GM21723 (cell line): ENCODE data around the gene CPD.
"Not testable (repeated sequence)": the region's sequence is repeated elsewhere in the genome, so short reads cannot be mapped to it uniquely, and the experiment has no call there.

ENCODE experiments used
- ATAC-seq: cut with Tn5 transposase; IDR thresholded peaks from one replicate; pipeline ENCODE4 v1.9.1; 2021; ENCODE audit warnings: mild to moderate bottlenecking, moderate library complexity; ENCODE audit not compliant: unreplicated experiment

Gene CPD

GRCh38 chr17:30424471-30424870 is 45.7 kb downstream of the CPD start:
- ATAC-seq = no peak

DNA sequence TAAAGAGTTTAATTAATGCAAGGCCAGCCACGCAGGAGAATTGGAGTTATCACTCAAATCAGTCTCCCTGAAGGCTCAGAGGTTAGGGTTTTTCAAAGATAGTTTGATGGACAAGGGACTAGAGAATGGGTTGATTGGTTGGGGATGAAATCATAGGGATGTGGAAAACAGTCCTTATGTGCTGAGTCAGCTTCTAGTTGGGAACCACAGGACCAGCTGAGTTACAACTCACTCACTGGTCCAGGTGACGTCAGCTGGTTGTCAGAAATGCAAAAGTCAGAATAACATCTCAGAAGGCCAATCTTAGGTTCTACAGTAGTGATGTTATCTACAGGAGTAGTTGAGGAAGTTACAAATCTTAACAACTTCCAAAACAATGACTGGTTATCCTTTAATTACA is 47.6 kb downstream of the CPD start:
- ATAC-seq = no peak

GRCh38 chr17:30427611-30428010 is 48.9 kb downstream of the CPD start:
- no peak for ATAC-seq

GRCh38 chr17:30429155-30429554 is 50.4 kb downstream of the CPD start:
- ATAC-seq = no peak

GRCh38 chr17:30433514-30433913 is 54.8 kb downstream of the CPD start:
- no peak for ATAC-seq

GRCh38 chr17:30436729-30437128 is 58.0 kb downstream of the CPD start:
- ATAC-seq = no peak

DNA sequence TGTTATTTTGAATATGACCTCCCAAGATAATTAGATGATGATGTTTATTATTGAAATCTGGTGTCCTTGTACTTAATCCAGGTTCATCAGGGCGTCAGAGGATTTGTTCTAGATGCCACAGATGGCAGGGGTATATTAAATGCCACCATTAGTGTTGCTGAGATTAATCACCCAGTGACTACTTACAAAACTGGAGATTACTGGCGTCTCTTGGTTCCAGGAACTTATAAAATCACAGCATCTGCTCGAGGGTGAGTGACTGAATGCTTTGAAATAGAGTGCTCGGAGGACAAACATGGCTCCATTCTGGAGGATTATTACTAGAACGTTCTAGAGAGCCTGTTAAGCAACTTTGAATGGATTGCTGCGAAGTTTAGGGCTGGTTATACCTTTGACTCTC is 65.0 kb downstream of the CPD start:
- no peak for ATAC-seq

DNA sequence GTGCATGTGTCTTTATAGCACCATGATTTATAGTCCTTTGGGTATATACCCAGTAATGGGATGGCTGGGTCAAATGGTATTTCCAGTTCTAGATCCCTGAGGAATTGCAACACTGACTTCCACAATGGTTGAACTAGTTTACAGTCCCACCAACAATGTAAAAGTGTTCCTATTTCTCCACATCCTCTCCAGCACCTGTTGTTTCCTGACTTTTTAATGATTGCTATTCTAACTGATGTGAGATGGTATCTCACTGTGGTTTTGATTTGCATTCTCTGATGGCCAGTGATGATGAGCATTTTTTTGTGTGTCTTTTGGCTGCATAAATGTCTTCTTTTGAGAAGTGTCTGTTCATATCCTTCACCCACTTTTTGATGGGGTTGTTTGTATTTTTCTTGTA is 67.9 kb downstream of the CPD start:
- ATAC-seq = not testable (repeated sequence)

DNA sequence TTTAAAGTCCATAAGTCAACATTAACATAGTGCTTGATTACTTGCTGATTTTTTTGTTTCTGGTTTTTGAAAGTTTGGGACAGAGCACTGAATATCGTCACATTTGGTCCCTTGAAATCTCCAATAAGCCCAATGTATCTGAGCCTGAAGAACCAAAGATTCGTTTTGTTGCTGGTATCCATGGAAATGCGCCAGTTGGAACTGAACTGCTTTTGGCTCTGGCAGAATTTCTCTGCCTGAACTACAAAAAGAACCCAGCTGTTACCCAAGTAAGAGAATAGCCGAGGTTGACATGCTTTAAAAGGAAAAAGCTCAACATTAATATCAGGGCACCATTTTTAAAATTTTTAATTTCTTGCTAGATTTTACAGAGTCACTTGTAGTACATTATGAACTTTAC is 70.8 kb downstream of the CPD start:
- ATAC-seq = no peak

GRCh38 chr17:30450125-30451027 is 71.6 kb downstream of the CPD start:
- ATAC-seq = no peak

- no peak for ATAC-seq
Measured at GRCh38 chr17:30454635-30455034, 75.9 kb downstream of the CPD start.

DNA sequence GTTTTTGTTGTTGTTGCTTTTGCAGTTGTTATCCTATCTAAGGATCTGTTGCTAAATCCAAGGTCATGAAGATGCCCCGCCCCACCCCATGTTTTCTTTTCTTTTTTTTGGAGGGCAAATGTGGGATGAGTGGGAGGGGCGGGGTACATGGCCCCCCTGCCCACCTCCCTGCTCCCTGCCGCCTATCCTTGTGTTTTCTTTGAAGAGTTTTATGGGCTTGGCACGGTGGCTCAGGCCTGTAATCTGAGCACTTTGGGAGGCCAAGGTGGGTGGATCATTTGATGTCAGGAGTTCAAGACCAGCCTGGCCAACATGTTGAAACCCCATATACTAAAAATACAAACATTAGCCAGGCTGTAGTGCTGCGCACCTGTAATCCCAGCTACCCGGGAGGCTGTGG is 79.6 kb downstream of the CPD start:
- no peak for ATAC-seq

GRCh38 chr17:30458797-30459413 is 80.2 kb downstream of the CPD start:
- ATAC-seq = not testable (repeated sequence)

- ATAC-seq = no peak
Measured at GRCh38 chr17:30468465-30468864, 89.7 kb downstream of the CPD start.

DNA sequence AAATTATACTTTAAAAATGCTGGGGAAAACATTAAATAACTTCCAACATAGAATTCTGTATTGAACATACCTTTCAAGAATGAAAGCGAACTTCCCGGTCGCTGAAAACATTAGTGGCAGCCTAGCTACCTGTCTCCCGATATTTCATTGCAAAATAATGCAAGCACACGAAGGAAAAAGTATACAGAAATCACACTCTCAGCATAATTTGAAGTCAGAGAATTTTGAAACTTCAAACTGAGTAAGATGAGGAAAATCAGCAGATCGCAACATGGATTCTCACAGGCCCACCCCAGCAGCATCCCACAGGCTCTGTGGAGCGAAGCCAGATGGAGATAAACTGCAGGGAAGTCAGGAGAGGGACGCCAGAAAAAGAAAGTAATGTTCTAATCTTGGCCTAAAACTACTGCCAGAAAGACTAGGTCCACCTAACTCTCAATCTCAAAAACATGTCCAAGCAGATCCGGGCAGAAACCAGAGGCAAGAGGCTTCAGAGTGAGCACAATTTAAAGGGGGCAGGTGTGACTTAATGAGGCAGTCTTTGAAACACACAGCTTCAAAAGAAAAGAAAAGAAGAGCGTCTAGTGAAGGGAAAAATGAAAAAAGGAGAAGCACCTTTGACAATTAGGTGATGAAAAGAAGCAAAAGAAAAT is 93.6 kb downstream of the CPD start:
- no peak for ATAC-seq

DNA sequence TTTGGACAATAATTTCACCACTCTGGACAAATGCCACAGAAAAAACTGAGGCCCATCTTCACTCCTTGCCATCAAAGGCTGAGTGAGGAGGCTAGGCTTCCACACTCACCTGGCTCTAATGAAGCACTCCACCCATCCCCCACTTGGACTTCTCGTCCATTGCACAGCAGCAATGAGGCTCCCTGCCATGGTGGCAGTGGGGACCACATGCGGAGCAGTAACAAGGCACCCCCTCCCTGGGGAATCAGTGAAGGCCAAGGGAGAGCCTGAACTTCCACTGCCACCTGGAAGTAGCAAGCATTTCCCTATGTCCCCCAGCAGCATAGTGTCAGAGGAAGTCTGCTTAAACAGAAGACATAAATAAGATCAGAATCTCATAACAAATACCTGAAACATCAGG is 96.5 kb downstream of the CPD start:
- ATAC-seq = no peak

DNA sequence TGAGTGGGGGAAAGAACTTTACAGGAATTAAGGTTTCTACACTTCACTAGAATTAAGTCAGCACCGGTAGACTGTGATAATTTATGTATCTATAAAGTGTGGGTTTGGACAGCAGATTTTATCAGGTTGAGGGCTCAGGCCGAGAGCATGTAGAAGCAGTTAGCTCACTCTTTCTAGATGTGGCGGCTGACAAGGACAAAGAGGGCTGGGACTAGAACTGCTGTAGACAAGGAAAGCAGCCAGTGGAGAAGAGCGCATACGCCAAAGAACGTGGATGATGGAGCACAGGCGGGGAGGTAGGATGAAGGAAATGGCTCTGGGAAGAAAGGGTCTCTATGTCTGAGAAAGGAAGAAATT is 98.0 kb downstream of the CPD start:
- peak; percentile 31 for ATAC-seq

- peak; percentile 96 for ATAC-seq
Measured at GRCh38 chr17:30477083-30477773, 98.5 kb downstream of the CPD start, which contains the start of gene GOSR1. Gene GOSR1, plus strand, starts transcription at chr17:30477408. Its CDS starts 26 bp downstream, at chr17:30477434.

GRCh38 chr17:30477774-30478115 is 99.0 kb downstream of the CPD start:
- ATAC-seq = no peak

GRCh38 chr17:30482555-30482954 is 103.8 kb downstream of the CPD start:
- ATAC-seq = no peak

DNA sequence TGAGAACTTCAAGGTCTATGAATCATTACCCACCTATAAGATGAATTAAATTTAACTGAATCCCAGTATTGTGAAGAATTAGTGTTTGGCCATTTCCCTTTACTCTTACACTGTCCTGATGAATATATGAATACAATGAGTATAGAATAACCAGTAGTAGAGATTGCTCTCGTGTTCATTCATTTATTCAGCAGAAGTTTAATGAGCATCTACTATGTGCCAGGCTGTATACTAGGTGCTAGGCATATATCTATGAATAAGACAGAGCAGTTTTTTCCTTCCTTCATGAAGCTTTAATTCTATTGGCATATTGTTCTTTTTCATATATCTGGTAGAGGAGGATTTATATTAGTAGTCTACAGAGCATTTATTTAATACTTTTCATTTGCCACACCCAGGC is 104.4 kb downstream of the CPD start:
- ATAC-seq = no peak
